LNCAP (cell line): ENCODE measurements around the gene LDHA.

Experiments
- CTCF ChIP-seq: fragments of 450-650 bp; IDR thresholded peaks from 2 replicates; pipeline ENCODE4 v1.5.1; 2017; ENCODE audit warnings: mild to moderate bottlenecking

Gene LDHA

GRCh38 chr11:18394275-18394927, at the start of gene LDHA:
LDHA (plus strand) TSS chr11:18394563; CDS start chr11:18396843, 2,280 bp downstream.
- TF ChIP-seq CTCF = no peak

DNA sequence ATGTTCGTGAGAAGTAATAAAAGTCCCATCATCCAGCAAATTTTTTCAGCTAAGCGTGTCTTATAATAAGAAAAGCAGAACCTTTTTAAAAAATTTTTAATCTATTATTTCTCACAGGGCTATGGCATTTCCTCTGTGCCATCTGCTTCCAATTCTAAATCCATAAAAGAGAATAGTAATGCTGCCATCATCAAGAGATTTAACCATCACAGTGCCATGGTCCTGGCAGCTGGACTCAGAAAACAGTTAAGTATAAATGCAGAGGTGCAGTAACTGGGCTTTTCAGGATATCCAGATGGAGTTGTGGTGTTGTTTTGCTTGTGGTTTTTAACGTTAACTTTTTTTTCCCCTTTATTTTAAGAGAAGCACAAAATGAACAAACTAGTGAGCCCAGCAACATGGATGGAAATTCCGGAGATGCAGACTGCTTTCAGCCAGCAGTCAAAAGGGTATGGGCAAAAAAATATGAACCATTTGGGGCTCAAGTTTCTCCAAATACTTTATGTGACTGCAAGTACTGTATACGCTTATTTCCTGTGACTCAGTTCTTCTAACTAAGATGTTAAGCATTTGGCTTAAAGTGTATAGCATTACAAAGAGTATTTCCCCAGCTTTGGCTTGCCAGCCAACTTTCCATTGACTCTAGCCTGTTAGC, 46.8 kb upstream of the LDHA start:
- no peak for TF ChIP-seq CTCF

DNA sequence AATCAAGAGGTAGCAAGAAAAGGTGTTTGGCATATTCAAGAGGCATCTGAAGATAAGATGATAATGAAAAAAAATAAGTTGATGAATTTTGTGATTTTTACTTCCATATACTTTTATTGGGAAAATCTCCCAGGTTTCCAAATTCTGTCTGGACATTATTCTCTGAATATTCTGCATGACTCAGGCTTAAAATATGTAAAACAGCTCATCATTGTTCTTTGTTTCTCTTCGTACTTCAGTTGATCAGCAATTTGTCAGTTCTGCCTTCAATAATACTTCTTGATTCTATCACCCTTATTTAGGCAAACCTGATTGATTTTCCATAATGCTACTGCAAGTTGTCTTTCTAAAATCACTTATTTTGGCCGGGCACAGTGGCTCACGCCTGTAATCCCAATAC, 41.8 kb upstream of the LDHA start:
- TF ChIP-seq CTCF = no peak

- no peak for TF ChIP-seq CTCF
These were observed 35.7 kb upstream of the LDHA start for GRCh38 chr11:18358646-18359045.

DNA sequence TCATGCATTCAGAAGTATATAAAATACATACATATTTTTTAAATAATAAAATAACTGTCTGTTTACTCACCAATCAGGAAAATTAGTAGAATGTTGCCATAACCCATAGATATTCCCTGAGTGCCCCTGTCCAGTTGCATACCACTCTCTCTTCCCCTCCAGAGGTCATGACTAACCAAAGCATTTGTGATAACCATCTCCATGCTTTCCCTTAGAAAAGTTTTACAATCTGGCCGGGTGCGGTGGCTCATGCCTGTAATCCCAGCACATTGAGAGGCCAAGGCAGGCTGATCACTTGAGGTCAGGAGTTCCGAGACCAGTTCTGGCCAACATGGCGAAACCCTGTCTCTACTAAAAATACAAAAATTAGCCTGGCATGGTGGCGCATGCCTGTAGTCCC, 33.2 kb upstream of the LDHA start:
- no peak for TF ChIP-seq CTCF

GRCh38 chr11:18364495-18365073, 29.8 kb upstream of the LDHA start:
- no peak for TF ChIP-seq CTCF

DNA sequence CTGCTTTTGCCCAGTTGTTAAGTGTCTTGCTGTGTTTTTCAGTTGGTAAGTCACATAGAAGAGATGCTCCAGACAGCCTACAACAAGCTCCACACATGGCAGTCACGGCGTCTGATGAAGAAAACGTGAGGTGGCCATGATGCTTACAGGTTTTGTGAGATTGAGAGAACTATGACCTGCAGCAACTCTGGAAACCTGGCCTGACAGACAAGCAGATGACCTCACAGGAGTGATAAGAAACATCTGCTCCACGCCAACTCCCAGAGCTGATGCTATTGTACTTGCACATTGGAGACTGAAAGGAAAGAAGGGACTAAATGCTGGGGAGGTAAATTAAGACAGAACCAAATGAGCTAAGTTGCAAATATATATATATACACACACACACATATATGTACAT, 28.6 kb upstream of the LDHA start:
- TF ChIP-seq CTCF = no peak
